Smooth muscle cell (in vitro differentiated cells): ENCODE data around the gene PUM2. TPM values are rescaled to one million over a fixed set of nuclear protein-coding genes. Genes with fewer than 3 reads are reported as not detected.

ENCODE experiments used
- DNase-seq: peaks from one replicate; lab custom pipeline; 2025; ENCODE audit not compliant: unreplicated experiment; lab: John Stamatoyannopoulos, UW
- H2AFZ ChIP-seq: fragments of 200-600 bp; sonication (generic); 2 replicates; pipeline ENCODE4 v1.6.0; 2016; ENCODE audit warnings: antibody characterized with exemption, low read depth, mild to moderate bottlenecking
- H3F3A ChIP-seq: fragments of 200-600 bp; sonication (generic); 2 replicates; pipeline ENCODE4 v1.6.0; 2017; ENCODE audit warnings: antibody characterized with exemption, low read depth
- H3K27ac ChIP-seq: fragments of 200-600 bp; sonication (generic); 2 replicates; pipeline ENCODE4 v1.5.1; 2016; ENCODE audit warnings: low read depth, mild to moderate bottlenecking
- H3K27me3 ChIP-seq: fragments of 200-600 bp; sonication (generic); 2 replicates; pipeline ENCODE4 v1.6.1; 2016; ENCODE audit warnings: low read depth, mild to moderate bottlenecking
- H3K36me3 ChIP-seq: fragments of 200-600 bp; sonication (generic); 2 replicates; pipeline ENCODE4 v1.5.1; 2016; ENCODE audit warnings: low read depth
- H3K4me1 ChIP-seq: fragments of 200-600 bp; sonication (generic); 2 replicates; pipeline ENCODE4 v1.5.1; 2016; ENCODE audit warnings: low read depth
- H3K4me2 ChIP-seq: fragments of 200-600 bp; sonication (generic); 2 replicates; pipeline ENCODE4 v1.6.0; 2016; ENCODE audit warnings: mild to moderate bottlenecking
- H3K4me3 ChIP-seq: fragments of 200-600 bp; sonication (generic); 2 replicates; pipeline ENCODE4 v1.5.1; 2016; ENCODE audit warnings: mild to moderate bottlenecking
- H3K79me2 ChIP-seq: fragments of 200-600 bp; sonication (generic); 2 replicates; pipeline ENCODE4 v1.6.0; 2016; ENCODE audit warnings: low read depth, mild to moderate bottlenecking
- H3K9ac ChIP-seq: fragments of 200-600 bp; sonication (generic); 2 replicates; pipeline ENCODE4 v1.6.0; 2016; ENCODE audit warnings: low read depth
- H3K9me3 ChIP-seq: fragments of 200-600 bp; sonication (generic); replicated peaks from 2 replicates; pipeline ENCODE4 v1.5.1; 2016; ENCODE audit warnings: low read depth
- H4K20me1 ChIP-seq: fragments of 200-600 bp; sonication (generic); 2 replicates; pipeline ENCODE4 v1.6.0; 2016; ENCODE audit warnings: low read depth
- WGBS: methylation state at CpG from one replicate; pipeline ENCODE4 v1.1.7; 2016; ENCODE audit warnings: low lambda C conversion rate; 5-methylcytosine and 5-hydroxymethylcytosine counted together
- polyA plus RNA-seq: library from polyadenylated mRNA; unstranded; fragments of >200 nt; fragmentation: Nextera tagmentation; extraction: Ambion mirVana; gene quantifications from 2 replicates; pipeline ENCODE4 v1.2.1, GENCODE V29; 2016
- total RNA-seq: library from RNA; depleted of rRNA; stranded (reverse); fragments of >200 nt; gene quantifications from 2 replicates; pipeline ENCODE4 v1.2.3, GENCODE V29; 2014
- TF ChIP-seq, protein P1 (sequence below): fragments of 200-600 bp; sonication (generic); IDR thresholded peaks from 2 replicates; pipeline ENCODE4 v1.5.1; 2017; ENCODE audit warnings: borderline replicate concordance, mild to moderate bottlenecking, antibody characterized with exemption; ENCODE audit not compliant: insufficient read depth, poor library complexity, severe bottlenecking

PUM2 gene
- total and polyA plus RNA-seq, 2 experiments from 2014 or later, result 5.2 to 42.0 TPM

DNA sequence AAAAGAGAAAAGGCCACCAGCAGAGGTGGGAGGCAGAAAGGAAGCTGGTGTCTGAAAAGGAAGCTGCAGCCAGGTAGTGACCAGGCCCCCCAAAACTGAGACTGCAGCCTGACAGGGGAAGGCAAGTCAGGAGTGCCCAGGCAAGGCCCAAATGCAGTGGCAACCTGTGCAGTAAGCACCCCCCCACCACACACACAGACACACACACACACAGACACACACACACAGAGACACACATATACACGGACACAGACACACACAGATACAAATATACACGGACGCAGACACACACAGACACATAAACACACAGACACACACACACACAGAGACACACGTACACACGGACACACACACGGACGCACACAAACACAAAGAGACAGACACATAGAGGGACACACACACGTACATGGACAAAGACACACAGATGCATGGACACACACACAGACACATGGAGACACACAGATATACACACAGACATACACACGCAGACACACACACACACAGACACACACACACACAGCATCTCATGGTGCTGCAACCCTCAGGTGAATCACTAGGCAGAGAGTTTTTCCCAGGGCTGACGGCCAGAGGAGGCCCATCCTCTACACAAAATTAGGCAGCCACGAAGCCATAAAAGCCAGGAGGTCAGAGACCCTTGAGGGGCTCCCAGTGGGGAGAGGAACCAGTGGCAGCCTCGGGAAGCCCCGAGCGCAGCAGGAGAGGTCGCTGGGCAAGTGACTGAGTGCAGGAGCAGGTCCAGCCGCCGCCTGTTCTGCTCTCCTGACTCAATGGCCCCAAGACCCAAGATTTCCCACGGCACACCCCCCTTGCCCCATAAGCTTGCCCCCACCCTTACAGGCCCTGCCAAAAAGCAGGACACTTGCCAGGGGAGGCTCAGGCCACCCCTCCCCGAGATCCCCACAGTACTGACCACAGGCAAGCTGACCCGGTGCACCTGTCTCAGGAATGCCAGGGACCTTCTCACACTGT, 132.0 kb downstream of the PUM2 start:
- no peak overlapping the region for H3K4me3 ChIP-seq
- TF ChIP-seq, protein P1, sequence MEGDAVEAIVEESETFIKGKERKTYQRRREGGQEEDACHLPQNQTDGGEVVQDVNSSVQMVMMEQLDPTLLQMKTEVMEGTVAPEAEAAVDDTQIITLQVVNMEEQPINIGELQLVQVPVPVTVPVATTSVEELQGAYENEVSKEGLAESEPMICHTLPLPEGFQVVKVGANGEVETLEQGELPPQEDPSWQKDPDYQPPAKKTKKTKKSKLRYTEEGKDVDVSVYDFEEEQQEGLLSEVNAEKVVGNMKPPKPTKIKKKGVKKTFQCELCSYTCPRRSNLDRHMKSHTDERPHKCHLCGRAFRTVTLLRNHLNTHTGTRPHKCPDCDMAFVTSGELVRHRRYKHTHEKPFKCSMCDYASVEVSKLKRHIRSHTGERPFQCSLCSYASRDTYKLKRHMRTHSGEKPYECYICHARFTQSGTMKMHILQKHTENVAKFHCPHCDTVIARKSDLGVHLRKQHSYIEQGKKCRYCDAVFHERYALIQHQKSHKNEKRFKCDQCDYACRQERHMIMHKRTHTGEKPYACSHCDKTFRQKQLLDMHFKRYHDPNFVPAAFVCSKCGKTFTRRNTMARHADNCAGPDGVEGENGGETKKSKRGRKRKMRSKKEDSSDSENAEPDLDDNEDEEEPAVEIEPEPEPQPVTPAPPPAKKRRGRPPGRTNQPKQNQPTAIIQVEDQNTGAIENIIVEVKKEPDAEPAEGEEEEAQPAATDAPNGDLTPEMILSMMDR, result no peak
- no peak overlapping the region for H2AFZ ChIP-seq
- H3K36me3 ChIP-seq, result no peaks in the 10 kb centered on the region
- no peak overlapping the region for H3K4me2 ChIP-seq
- no peak overlapping the region for H3K27ac ChIP-seq
- 94% methylated on average over 20 of the region's 20 CpGs for WGBS
- H3K4me1 ChIP-seq, result peaks cover 25% of the 10 kb centered on the region
- no peak overlapping the region for H3K9ac ChIP-seq
- H4K20me1 ChIP-seq, result no peaks in the 10 kb centered on the region
- H3K79me2 ChIP-seq, result peaks cover 19% of the 10 kb centered on the region
- DNase-seq, result no peak
- H3F3A ChIP-seq, result peaks cover 2% of the 10 kb centered on the region
- no peaks in the 10 kb centered on the region for H3K9me3 ChIP-seq
- no peaks in the 10 kb centered on the region for H3K27me3 ChIP-seq

DNA sequence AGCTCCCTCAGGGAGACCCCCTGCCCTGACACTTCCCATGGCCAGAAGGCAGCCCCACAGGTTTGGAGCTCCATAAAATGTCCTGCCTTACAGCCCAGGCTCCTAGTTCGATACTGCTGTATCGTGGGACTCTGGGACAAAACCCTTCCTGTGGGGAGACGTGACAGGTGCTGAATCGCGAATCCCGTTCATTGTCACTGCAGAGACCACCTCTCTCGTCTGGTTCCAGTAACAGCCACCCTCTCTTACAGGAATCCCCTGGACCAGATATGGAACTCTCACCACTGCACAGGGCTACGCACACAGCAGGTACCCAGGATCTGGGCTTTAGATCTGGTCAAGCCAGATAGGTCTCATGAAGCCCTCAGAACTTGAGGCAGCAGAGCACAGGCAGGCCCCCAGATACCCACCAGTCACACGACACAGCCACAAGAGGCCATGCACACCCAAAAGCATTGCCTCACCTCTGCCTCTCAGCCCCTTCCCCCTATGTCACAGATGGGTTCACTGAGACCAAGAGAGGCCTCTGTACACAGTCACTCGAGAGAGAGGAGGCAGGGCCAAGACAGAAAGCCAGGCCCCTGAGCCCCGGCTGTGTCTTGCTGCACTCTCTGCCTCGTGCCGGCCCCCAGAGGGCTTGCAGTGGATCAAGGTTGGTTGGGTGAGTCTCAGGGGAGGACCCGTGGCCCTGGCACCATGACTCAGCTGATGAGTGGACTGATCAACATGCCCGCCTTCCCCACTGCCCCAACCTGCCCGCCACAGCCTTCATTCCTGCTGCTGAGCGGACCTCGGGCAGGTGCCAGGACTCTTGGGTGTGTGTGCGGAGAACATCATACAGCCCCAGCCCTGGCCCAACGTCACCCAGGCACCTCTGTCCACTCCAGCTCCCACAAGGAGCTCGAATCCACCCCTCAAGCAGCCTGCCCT, 133.3 kb downstream of the PUM2 start:
- peaks cover 25% of the 10 kb centered on the region for H3K4me1 ChIP-seq
- H3K4me2 ChIP-seq, result no peak overlapping the region
- no peak for DNase-seq
- WGBS, result 88% methylated on average over 19 of the region's 21 CpGs
- no peak overlapping the region for H2AFZ ChIP-seq
- no peak overlapping the region for H3K27ac ChIP-seq
- peaks cover 19% of the 10 kb centered on the region for H3K79me2 ChIP-seq
- no peaks in the 10 kb centered on the region for H4K20me1 ChIP-seq
- H3K4me3 ChIP-seq, result no peak overlapping the region
- TF ChIP-seq, protein P1, result no peak
- H3K27me3 ChIP-seq, result no peaks in the 10 kb centered on the region
- H3K36me3 ChIP-seq, result no peaks in the 10 kb centered on the region
- no peak overlapping the region for H3K9ac ChIP-seq
- peaks cover 2% of the 10 kb centered on the region for H3F3A ChIP-seq
- no peaks in the 10 kb centered on the region for H3K9me3 ChIP-seq

DNA sequence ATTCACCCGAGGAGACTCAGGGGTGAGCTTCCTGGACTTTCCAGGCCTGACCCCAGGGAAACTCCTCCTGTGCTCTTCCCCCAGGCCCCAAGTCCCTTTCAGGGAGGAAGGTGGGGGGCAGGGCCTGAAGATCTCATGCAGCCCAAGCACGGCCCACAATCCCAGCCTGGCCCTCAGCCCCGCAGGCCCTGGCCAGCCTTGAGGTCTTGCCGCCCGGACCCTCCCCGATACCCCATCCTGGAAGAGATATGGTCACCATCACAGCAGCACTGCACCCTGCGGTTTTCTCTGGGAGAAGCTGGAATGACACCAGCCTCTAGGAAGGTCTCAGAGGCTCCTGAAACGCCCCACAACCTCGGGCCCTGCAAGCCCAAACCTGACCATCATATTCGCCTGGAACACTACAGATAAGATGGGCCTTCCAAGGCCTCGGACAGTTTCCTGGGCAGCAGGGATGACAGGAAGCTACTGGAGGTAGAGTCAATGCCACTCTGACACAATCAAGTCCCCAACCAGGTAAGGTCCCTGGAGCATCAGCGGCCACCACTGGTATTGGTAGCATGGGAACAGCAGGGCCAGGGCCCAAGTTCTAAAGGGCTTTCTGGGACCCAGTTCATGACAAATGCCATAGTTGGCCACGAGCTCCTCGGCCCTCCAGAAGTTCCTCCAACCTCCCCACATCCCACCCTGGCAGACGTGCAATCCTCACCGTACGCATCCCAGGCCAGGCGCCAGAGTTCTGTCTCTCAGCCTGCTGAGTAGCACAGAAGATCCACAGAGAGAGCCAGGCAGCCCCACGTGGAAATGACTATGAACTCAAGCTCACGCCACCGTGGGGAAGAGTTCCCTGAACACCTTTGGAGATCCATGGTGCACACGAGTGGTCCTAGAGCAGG, 134.3 kb downstream of the PUM2 start:
- H3K9me3 ChIP-seq, result no peaks in the 10 kb centered on the region
- H4K20me1 ChIP-seq, result no peaks in the 10 kb centered on the region
- H3F3A ChIP-seq, result no peaks in the 10 kb centered on the region
- H3K36me3 ChIP-seq, result no peaks in the 10 kb centered on the region
- no peak overlapping the region for H3K4me3 ChIP-seq
- no peak overlapping the region for H3K9ac ChIP-seq
- H3K4me1 ChIP-seq, result peaks cover 19% of the 10 kb centered on the region
- H2AFZ ChIP-seq, result no peak overlapping the region
- WGBS, result 95% methylated on average over 21 of the region's 22 CpGs
- H3K27ac ChIP-seq, result no peak overlapping the region
- TF ChIP-seq, protein P1, result no peak
- no peaks in the 10 kb centered on the region for H3K27me3 ChIP-seq
- no peak for DNase-seq
- peaks cover 19% of the 10 kb centered on the region for H3K79me2 ChIP-seq
- H3K4me2 ChIP-seq, result no peak overlapping the region
